ENCODE data around the gene ADAD2.
"Not testable (repeated sequence)": the region's sequence is repeated elsewhere in the genome, so short reads cannot be mapped to it uniquely, and the experiment has no call there.

The ADAD2 gene

GRCh38 chr16:84195201-84196093 lies 4.5 kb downstream of the ADAD2 start:
- no peak for DNase-seq (ENCODE audit: low read depth in 3 of 3)

GRCh38 chr16:84196101-84196500 lies 5.1 kb downstream of the ADAD2 start:
- no peak for DNase-seq (ENCODE audit: low read depth in 3 of 3)

- DNase-seq (ENCODE audit: low read depth in 3 of 3): no peak
Observed at GRCh38 chr16:84196727-84197394, 5.9 kb downstream of the ADAD2 start.

DNA sequence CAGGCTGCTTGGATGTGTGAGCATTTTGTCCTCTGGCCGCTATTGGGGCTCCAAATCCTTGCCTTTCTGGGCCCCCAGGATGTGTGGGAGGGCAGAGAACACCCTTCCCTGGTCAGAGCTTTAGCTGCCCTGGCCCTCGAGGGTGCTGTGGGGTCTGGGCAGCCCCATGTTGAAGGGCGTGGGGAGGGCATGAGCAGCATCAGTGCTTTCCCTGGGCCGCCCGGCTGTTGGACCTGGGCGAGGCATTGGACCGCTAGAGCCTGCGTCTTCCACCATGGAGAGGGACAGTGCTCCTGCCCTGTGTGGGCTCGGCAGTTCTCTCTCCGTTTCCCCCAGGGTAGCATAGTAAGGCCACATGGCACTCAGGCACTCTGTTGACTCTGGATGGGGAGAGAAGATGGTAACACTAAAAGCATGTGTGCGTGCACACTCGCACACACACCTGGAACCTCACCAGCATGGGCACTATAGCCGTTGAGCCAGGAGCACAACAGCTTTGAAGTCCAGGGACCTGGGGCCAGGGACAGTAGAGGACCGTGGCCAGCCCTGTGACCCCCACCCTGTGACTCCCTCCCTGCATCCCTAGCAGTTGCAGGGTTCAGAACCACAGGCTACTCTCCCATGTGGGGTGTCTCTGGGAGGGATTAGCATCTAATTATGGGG lies 6.6 kb downstream of the ADAD2 start:
- no peak for DNase-seq (ENCODE audit: low read depth in 3 of 3)

DNA sequence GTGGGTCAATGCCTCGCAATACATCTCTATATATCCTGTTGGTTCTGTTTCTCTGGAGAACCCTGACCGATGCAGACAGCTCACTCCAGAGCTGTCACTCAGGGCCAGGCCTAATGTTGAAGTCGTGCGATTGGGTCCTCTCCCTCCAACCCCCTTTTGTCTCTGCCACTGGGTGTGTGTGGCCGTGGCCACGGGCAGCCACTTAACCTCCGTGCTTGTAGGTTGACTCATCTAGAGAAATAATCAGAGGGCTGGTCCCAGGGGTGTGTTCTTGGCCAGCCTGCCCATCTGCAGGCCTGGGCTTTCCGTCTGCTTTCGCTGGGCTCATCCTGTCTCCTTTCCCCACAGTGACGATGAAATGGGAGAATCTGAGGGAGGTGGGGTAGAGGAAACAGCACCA lies 7.4 kb downstream of the ADAD2 start:
- no peak for DNase-seq (ENCODE audit: low read depth in 3 of 3)

DNA sequence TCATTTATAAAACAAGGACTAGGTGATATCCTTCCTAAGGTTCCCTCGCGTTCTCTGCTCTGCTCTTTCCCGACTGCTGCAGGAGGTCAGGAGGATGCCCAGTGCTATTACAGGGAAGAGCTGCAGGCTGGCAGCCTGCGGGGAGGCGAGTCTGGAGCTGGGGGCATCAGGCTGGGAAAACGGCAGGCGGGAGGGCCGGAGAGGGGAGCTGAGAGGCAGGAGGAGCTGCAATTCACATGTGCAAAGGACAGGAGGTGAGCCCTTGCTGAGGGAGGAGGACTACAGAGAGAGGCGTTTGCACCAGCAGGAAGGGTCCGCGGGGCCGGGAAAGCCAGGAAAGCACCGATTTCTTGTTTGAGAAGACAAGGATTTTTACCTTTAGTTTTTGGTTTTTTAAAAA lies 8.1 kb downstream of the ADAD2 start:
- DNase-seq (ENCODE audit: low read depth in 3 of 3): no peak

DNA sequence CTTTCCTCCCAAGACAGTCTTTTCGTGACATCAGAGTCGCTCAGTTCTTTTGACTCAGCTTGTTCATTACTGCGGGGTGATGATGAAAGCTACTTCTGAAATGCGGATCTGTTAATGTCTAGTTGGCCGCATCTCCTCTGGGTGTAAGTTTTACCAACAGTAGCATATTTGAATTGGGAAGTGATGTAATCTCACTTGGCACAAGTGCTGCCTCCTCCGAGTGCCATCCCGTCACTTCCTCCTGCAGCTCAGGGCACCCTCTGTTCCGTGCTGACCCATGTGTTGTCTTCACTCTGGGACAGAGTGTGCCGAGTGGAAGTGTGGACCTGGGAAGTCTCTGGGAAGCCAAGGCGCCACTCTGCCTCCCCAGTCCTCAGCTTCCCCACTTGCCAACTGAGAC lies 8.9 kb downstream of the ADAD2 start:
- no peak for DNase-seq (ENCODE audit: low read depth in 3 of 3)

DNA sequence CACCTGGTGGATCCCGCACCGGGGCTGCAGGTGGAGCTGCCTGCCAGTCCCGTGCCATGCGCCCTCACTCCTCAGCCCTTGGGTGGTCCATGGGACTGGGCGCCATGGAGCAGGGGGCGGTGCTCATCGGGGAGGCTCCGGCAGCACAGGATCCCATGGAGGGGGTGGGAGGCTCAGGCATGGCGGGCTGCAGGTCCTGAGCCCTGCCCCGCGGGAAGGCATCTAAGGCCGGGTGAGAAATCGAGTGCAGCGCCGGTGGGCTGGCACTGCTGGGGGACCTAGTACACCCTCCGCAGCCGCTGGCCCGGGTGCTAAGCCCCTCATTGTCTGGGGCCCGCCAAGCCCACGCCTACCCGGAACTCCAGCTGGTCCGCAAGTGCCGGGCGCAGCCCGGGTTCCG lies 13.6 kb downstream of the ADAD2 start:
- not testable (repeated sequence) for DNase-seq (ENCODE audit: low read depth in 3 of 3)

DNA sequence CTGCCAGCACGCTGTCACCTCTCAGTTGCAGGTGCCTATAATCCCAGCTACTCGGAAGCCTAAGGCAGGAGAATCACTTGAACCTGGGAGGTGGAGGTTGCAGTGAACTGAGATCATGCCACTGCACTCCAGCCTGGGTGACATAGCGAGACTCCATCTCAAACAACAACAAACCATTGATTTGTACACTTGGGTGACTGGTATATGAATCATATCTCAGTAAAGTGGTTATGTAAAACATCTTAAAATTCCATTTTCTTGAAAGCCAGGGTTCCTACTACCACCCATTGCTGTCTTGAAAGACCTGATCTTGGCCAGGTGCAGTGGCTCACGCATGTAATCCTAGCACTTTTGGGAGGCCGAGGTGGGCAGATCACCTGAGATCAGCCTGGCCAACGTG lies 14.2 kb downstream of the ADAD2 start:
- DNase-seq (ENCODE audit: low read depth in 3 of 3): not testable (repeated sequence)

- DNase-seq (ENCODE audit: low read depth in 3 of 3): no peak
Observed at GRCh38 chr16:84205976-84206691, 15.2 kb downstream of the ADAD2 start.

- DNase-seq (ENCODE audit: low read depth in 3 of 3): no peak
Observed at GRCh38 chr16:84207251-84207650, 16.3 kb downstream of the ADAD2 start.

- DNase-seq (ENCODE audit: low read depth in 3 of 3): no peak
Observed at GRCh38 chr16:84207879-84208278, 16.9 kb downstream of the ADAD2 start.

- no peak for DNase-seq (ENCODE audit: low read depth in 3 of 3)
Observed at GRCh38 chr16:84209989-84210388, 19.0 kb downstream of the ADAD2 start.

- no peak for DNase-seq (ENCODE audit: low read depth in 3 of 3)
Observed at GRCh38 chr16:84212154-84212553, 21.2 kb downstream of the ADAD2 start.

DNA sequence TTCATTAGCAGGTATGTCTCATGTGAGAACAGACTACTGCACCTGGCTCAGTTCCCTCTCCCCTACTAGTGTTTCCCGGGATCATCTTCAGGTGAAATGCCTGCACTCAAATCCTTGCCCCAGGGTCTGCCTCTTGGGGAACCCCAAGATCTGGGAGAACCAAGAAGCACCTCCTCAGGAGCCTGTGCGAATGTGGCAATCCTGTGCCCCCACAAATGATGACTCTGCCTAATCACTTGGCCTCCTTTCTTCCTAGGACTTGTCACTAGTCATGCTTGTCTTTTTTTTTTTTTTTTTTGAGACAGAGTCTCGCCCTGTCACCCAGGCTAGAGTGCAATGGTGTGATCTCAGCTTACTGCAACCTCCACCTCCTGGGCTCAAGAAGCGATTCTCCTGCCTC lies 21.7 kb downstream of the ADAD2 start:
- DNase-seq (ENCODE audit: low read depth in 3 of 3): no peak

DNA sequence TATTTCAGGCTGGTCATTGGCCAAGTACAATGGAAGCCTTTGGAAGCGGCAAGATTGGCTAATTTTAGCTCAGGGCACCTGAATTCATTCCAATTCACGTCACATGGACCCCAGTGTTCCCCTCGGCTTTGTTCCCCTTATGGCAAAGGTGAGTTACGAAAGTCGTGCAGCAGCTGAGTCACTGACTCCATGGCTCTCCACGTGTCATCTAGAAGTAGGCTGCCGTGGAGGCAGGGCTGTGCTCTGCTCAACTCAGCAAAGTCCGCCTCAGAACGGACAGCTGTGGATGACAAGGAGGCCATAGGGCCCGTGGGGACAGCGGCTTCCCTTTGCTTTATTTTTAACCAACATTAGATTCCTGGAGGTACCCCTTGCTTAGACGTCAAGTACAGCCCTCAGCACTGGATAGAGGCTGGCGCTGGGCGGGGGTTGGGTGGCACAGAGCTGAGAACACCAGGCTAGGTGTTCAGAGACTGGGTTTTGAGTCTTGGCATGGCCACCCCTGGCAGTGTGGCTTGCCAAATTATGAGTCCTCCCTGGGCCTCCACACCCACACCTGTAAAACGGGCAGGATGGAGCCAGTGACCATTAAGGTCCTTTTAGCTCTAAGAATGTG lies 23.6 kb downstream of the ADAD2 start:
- no peak for DNase-seq (ENCODE audit: low read depth in 3 of 3)

- no peak for DNase-seq (ENCODE audit: low read depth in 3 of 3)
Observed at GRCh38 chr16:84215531-84215930, 24.6 kb downstream of the ADAD2 start.

GRCh38 chr16:84216144-84216543 lies 25.2 kb downstream of the ADAD2 start:
- not testable (repeated sequence) for DNase-seq (ENCODE audit: low read depth in 3 of 3)

- DNase-seq (ENCODE audit: low read depth in 3 of 3): no peak
Observed at GRCh38 chr16:84218176-84218823, 27.3 kb downstream of the ADAD2 start.

- DNase-seq (ENCODE audit: low read depth in 3 of 3): no peak
Observed at GRCh38 chr16:84218956-84219355, 28.0 kb downstream of the ADAD2 start.

DNA sequence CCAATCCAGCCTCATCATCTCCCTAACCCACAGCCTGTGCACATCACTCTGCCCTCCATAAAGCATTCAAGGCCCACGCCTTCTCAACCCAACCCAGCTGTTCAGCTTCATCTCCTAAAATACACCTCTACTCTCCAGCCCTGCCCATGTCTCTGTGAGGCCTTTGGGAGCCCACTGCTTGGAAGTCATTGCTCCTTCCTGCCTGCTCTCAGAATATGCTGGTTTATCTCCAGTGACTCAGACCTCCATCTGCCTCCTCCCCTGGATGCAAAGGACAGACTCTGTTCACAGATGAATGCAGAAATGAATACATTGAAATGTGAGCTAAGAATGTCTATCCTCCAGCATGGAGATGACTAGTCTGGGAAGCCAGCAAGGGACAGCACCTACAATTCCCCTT lies 29.9 kb downstream of the ADAD2 start:
- DNase-seq (ENCODE audit: low read depth in 3 of 3): no peak

Measured in stimulated activated CD4-positive, alpha-beta T cell treated with anti-CD3 and anti-CD28 coated beads, TNF-alpha, amount 100 ng/mL, for 24 hours (primary cell).